ENCODE data around the gene FUT8.

Gene FUT8

DNA sequence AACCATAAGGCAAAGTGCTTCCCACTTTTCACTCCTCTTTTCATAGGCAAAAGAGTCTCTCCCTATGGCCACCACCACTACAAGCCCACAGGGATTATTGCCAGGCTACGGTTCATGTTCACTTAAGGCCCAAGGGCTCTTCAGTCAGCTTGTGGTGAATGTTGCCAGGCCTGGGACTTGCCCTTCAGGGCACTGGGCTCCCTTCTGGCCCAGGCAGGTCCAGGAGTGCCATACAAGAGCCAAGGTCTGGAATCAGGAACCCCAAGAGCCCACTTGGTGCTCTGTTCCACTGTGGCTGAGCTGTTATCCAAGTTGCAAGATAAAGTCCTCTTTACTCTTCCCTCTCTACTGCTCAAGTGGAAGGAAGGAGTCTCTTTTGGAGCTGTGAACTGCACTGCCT lies 307.6 kb downstream of the FUT8 start:
- DNase-seq: no peak

DNA sequence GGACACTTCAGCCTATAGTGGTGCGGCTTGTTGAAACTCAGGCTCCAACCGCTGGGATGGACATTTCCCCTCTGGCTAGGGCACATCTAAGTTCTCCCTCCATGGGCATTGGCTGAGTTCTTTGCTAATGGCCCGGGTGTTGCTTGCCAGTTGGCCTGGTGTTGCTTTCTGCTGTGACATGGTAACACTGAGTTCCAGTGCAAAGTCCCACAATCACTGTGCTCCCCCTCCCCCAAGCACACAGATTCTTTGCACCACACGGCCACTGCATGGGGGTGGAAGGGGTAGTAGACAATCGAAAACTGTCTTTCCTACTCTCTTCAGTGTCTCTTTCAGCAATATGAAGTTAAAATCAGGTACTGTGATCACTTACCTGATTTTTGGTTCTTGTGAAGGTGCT lies 308.2 kb downstream of the FUT8 start:
- DNase-seq: no peak

- no peak for DNase-seq
Measured at GRCh38 chr14:65723348-65723747, 310.8 kb downstream of the FUT8 start.

- no peak for DNase-seq
Measured at GRCh38 chr14:65728604-65729003, 316.1 kb downstream of the FUT8 start.

DNA sequence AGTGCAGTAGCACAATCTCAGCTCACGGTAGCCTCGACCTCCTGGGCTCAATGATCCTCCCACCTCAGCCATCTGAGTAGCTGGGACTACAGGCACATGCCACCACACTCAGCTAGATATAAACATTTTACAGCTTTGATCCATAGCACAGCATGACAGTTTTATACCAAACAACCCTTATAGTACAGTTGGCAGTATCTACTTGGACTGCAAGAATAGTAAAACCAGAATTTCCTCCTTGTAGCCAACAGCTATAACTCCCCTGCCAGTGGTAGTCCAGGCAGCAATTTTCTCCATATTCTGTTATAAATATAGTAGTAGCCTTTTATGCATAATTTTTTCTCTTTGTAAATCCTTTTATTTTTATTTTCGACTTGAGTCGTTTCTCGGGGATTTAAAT lies 317.0 kb downstream of the FUT8 start:
- DNase-seq: no peak

DNA sequence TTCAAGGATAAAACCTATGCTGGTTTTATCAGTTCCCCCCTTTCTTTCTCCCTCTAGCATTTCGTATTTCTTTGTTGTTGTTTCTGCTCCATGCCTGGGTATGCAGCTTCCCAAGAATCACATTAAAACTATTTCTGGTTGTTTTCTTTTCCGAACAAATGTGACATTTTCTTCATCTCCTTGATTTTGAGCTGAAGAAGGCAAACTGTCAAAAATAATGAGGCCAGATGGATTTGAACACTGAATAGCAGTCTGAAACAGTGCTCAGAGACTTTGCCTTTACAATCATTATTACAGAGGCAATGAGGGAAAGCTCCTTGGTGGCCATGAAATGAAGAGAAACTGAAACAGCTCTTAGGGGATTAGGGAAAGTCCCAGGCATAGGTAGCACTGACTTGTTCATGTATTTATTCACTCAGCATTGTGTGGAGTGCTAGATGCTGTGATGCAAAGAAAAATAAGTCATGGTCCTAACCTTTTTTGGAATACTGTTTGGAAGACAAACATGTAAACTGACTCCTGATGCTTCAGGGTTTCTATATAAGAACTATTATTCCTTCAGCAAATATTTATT lies 319.5 kb downstream of the FUT8 start:
- no peak for DNase-seq

DNA sequence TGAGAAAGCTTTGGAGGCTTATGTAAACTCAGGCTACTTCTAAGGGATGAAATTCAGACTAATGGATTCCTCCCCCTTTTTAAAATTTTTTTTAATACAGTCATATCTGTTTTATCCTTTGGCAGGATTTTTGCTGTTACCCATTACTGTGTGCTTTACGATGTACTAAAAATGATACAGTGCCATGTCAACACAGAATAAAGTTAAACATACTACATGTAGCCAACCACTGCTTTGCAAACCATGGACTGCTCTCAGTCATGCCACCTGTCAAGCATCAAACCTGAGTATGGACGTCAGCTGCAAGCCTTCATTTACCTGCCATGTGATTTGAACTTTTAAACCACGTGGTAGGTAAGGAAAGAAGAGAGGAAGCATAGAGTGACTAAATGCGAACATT lies 325.8 kb downstream of the FUT8 start:
- DNase-seq: no peak

DNA sequence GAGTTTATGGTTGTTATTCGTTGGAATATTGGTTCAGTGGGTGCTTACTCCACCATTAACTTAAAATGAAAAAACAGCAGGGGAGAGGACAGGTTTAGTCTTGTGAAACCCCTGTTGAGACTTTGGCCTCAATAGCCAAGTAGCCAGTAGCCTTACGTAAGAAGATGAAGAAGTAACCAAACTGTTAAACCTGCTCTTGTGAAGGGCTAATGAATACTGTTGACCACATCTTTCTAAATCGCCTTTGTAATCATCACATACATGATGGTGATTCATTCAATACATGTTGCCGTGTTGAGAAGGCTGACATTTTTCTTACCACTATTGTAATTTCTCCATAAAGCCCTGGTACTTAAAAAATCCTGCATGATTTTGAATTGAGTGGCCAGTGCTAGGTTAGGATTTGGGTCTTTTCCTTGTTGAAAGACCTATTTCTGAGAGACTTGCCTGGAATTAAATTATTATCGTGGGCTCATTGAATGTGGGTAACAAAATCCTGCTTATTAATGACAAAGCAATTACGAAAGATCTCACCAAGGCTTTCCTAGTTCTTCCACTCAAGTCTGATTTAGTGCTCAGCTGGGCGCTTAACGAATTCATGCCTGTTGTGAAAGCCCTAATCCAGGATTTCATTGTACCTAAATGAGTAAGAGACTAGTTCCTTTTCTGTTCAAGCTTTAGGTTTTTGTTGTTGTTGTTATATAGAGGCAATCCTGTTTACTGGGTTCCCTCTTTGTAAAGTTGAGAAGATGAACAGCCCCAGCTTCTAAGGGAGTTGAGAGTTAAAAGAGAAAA lies 333.1 kb downstream of the FUT8 start:
- no peak for DNase-seq

DNA sequence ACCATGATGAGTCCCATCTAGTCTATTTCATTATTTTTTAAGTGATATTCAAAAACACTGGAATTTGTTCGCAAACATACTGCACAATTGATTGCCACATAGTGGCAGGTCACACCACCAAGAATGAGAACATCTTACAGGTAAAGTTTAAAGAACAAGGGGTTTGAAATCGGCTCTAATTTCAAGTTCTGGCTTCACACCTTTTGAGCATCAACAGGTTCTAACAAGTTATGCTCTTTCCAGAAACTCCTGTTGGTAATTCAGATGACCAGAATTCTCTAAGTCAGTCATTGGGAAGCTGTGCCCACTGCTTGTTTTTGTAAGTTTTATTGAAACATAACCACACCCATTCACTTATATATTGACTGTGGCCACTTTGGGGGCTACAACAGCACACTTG lies 336.3 kb downstream of the FUT8 start:
- no peak for DNase-seq

DNA sequence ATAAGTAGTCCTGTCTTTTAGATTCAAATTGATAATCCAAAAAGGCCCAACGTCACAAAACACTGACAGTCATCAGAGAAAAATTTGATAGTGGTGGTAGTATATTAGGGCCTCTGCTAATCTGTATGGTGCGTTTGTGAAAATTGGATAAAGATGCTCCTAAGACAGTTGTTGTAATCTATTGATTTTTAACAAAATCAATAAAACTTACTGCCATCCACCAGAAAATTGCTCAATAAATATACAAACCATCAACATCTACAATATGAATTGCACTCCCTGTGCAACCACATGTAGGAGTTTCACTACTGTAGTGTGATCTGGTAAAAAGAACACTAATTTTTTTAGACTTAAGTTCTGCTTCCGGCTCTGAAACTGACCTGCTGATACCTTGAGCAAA lies 336.8 kb downstream of the FUT8 start:
- no peak for DNase-seq

DNA sequence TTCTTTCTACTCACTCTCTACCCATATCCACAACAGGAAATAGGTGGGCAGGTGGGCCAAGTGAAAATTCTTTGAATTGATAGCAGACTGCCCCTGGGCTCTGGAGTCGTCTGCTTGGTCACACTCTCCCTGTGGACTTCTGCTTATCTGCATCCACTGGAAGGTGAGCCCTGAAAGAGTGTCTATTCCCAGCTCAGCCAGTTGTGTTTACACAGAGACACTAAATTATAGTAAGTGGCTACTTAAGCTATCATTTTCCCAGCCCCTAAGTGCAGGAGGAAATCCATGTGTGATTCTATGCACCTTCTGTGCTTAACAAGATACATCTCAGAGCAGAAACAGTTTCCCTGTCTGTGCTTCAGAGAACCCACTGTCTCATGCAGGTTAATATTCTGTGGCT lies 338.4 kb downstream of the FUT8 start:
- no peak for DNase-seq

- no peak for DNase-seq
Measured at GRCh38 chr14:65751510-65751909, 339.0 kb downstream of the FUT8 start.

DNA sequence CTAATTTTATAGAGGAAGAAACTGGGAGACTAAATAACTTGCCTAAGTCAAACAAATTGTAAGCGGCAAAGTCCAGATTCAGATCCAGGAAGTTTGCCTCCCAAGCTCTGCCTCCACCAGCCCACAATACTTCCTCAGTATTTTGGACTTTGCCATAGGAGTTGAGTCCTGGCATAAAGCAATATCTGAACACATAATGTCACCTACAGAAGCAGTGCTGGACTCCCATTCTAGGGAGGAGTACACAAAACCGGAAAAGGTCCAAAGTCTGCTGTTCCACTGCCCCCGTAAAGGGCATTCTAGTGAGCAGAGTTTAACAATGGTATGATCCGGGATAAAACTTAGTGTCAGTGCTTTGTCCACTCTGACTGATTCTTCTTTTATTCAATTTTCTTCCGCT lies 340.5 kb downstream of the FUT8 start:
- DNase-seq: no peak

- no peak for DNase-seq
Measured at GRCh38 chr14:65755331-65755730, 342.8 kb downstream of the FUT8 start.

DNA sequence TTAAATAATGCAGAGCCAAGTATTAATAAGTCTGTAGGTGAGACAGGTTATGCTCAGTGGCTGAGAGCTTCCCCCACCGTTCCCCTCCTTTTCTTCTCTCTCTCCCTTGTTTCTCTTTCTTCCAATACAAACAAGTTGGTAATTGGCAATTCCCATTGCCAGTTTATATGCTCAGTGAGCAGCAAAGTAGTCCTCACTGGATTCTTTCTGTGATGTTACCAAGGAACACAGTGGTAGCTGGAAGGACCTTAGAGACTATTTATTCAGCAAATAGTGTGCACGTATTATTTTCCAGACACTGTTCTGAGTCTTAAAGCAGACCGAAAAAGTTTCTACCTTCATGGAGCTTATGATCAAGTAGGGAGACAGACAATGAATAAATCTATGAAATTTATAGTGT lies 344.4 kb downstream of the FUT8 start:
- no peak for DNase-seq

DNA sequence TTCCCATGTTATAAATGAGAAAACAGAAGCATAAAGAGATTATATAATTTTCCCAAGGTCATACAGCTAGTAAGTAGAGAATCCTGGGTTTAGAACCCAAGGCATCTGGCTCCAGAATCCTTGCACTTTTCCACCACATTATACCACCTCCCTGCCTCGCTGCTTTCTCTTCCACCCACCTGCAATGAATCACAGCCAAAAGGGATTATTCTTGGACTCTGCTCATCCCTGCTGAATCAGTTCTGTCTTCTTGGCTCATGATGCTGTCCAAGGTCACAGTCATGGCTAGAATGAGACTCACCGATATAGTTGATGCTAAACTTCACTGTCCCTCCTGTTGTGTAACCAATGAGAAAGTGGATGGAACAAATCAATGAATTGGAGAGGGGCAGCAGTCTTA lies 356.6 kb downstream of the FUT8 start:
- no peak for DNase-seq

DNA sequence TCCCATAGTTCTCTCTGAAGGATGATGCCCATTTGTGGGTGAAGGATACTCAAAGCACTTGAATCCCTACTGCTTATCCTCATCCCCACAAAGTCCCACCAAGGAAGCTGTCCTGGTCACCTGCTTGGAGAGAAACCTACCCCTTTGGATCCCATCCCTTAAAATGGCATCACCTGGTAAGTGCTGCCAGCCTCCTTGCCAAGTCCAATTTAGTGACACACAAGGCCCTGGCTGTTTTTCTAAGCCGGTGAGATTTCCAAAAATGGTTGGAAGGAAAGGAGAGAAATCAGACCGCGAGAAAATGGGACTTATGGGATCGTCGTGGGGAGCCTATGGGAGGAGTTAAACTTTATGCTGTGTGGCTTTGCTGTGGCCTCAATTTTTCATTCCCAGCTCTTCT lies 358.2 kb downstream of the FUT8 start:
- no peak for DNase-seq

DNA sequence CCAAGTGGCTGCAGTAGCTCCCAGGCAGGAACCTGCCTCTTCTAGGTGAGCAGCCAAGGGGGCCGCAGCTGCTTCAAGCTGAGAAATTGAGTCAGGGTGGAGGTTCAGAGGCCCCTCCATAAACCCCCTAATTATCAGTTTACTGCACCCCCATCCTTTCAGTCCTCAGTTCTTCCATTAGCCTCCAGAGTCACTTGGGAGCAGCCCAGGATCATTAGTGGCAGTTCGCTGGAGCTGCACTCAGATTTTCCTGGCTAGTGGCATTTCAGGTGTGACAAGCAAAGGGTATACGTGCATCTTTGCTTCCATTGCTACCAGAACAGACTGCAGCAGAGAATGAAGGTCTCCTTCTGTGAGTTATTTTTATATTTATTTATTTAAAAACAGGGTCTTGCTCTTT lies 358.7 kb downstream of the FUT8 start:
- no peak for DNase-seq

DNA sequence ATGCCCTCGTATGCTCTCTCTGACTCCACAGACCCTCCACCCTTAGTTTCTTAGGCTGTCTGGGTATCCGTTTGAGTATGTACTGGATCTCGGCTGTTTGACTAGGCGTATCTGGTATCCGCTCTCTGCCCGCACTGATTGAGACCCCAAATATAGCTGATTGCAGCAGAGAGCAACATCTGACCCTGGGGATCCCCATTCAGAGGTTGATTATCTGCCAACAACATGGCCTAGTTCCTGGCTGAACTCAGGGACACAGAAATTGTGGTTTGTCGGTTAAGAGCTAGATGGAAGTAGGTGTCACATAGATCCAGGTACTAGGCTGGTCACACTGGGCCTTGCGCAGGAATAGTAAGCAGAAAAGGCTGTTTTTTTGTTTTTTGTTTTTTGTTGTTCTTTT lies 359.9 kb downstream of the FUT8 start:
- no peak for DNase-seq

DNA sequence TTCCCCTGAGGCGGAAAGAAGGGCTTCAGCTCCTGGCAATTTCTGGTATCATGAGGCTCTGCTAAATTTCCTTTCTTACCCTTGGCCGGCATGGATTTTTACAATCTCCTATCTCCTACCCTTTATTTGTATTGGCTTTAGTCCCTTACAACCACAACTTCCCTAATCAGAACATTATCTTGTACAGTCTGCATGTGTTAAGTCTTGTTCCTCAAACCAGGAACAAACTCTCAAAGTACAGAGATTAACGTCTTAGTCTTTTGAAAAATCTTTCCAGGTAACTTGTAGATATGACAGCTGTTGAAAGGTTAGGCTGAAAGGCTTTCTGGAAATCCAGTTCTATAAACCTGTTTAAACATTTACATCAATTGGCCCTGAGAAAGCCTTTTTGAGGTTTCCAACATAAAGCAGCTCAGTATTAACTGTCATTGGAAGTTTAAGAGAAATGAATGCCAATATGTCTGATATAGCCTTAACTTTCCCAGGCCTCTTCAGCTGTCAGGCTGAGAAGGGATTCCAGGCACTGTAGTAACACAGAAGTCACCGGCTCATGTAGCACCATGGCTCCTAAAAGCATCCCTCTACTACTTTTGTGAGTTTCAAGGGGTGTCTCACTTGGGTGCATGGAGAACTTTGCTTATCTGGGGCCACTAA lies 360.5 kb downstream of the FUT8 start:
- DNase-seq: no peak

DNA sequence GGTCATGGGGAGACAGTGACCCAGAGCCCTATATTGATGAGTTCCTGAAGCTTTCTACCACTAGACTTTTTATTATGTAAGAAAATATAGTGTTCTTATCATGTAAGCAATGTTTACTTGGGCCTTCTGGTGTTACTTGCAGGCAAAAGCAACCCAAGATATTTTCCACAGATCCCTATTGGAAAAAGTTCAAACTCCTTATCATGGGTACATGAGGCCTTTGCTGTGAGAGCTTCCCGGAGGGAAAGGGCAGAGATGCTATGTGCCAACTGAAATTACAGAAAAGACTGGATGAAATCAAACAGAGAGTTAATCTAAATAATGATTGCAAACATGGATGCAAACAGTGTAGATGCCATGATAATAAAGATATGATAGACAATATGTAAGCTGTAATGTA lies 361.5 kb downstream of the FUT8 start:
- DNase-seq: no peak

GRCh38 chr14:65776193-65776852 lies 363.8 kb downstream of the FUT8 start:
- no peak for DNase-seq

- DNase-seq: no peak
Measured at GRCh38 chr14:65780566-65780965, 368.0 kb downstream of the FUT8 start.

- DNase-seq: no peak
Measured at GRCh38 chr14:65783101-65783500, 370.6 kb downstream of the FUT8 start.
